ENCODE measurements around the gene CABYR.

- no peak for TF ChIP-seq REST (IDR thresholded peaks at IDR 0.05; ENCODE audit: insufficient replicate concordance, low read depth)
- no peak for TF ChIP-seq CTCF (IDR thresholded peaks at IDR 0.05; ENCODE audit: insufficient read depth, low read length)
- no peak for TF ChIP-seq GABPA (IDR thresholded peaks at IDR 0.05; ENCODE audit: low read depth)
- no peak for TF ChIP-seq POLR2AphosphoS5 (IDR thresholded peaks at IDR 0.05; ENCODE audit: low read depth)
Observed at GRCh38 chr18:24180048-24180447, 41.2 kb downstream of the CABYR start.

Data from HL-60 (cell line).